Measurements from ENCODE around the gene DNAJC10. TPM values are rescaled to one million over a fixed set of nuclear protein-coding genes. Genes with fewer than 3 reads are reported as not detected.

The DNAJC10 gene
- total and polyA plus RNA-seq, 9 of the 15 experiments (the other 6 are each of a cell fraction or from before 2014, with no cell fraction given), result 9.8 to 77.7 (median 57.3) TPM

DNA sequence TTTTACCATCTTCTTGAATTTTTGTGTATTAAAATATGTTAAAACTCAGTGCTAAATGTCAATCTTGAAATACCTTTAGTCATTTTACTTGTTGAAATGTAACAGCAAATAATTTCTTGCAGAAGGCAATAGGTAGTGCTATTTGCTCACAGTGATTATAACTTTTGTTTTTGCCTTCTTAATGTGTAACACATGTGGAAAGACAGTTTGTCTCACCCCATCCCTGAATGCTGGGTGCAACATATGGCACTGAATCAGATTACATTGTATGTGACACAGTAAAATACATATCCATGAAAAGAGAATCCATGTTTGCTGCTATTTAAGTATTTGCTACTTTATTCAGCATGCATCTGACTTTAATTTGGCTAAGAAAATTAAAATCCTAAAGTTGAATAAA, 115.0 kb downstream of the DNAJC10 start:
- no peaks in the 10 kb centered on the region for H3K79me2 ChIP-seq (ENCODE audit: control insufficient read depth, insufficient read depth, low read length)
- in situ Hi-C loops (cut with MboI) (no loop called here), intact Hi-C loops (cut with micrococcal nuclease) (no loop called here)
- peaks cover 10 to 14% of the 10 kb centered on the region in 2 experiments; a peak in 4 of 5 replicates for H3K27me3 ChIP-seq (ENCODE audit: control insufficient read depth in 2 of 2, insufficient read depth in 2 of 2, low read length in 2 of 2)
- ATAC-seq, result no peak
- DNase-seq (ENCODE audit: extremely low read depth in 1 of 4, low spot score in 3 of 4), result no peak
- H3K4me1 ChIP-seq (replicated peaks in 1 of 2; ENCODE audit: control insufficient read depth in 2 of 2, insufficient read depth in 2 of 2, low read length in 2 of 2), result no peaks in the 10 kb centered on the region
- no peak overlapping the region for H2AFZ ChIP-seq (ENCODE audit: low read depth, low read length)
- H3K27ac ChIP-seq (ENCODE audit: extremely low read depth, low read depth, low read length), result no peak overlapping the region
- no peaks in the 10 kb centered on the region for H4K20me1 ChIP-seq (replicated peaks; ENCODE audit: control insufficient read depth, insufficient read depth, low read length)
- no peak overlapping the region for H3K4me2 ChIP-seq (ENCODE audit: insufficient read depth, low read length)
- POLR2A ChIA-PET, result no interaction called here
- TF ChIP-seq PPARD (CRISPR knock-in tag; IDR thresholded peaks at IDR 0.05) (no peak), NONO (IDR thresholded peaks at IDR 0.05; ENCODE audit: low read depth in 2 of 2, low read length in 1 of 2) (no peak), SPI1 (IDR thresholded peaks at IDR 0.05; ENCODE audit: borderline replicate concordance, low read depth, low read length) (no peak), ZNF408 (CRISPR knock-in tag; IDR thresholded peaks at IDR 0.05; ENCODE audit: low read depth) (no peak), HIVEP1 (CRISPR knock-in tag; IDR thresholded peaks at IDR 0.05) (no peak)
- TF ChIP-seq, protein P1, sequence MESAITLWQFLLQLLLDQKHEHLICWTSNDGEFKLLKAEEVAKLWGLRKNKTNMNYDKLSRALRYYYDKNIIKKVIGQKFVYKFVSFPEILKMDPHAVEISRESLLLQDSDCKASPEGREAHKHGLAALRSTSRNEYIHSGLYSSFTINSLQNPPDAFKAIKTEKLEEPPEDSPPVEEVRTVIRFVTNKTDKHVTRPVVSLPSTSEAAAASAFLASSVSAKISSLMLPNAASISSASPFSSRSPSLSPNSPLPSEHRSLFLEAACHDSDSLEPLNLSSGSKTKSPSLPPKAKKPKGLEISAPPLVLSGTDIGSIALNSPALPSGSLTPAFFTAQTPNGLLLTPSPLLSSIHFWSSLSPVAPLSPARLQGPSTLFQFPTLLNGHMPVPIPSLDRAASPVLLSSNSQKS (CRISPR knock-in tag; IDR thresholded peaks at IDR 0.05), result no peak
- TF ChIP-seq, protein P2, sequence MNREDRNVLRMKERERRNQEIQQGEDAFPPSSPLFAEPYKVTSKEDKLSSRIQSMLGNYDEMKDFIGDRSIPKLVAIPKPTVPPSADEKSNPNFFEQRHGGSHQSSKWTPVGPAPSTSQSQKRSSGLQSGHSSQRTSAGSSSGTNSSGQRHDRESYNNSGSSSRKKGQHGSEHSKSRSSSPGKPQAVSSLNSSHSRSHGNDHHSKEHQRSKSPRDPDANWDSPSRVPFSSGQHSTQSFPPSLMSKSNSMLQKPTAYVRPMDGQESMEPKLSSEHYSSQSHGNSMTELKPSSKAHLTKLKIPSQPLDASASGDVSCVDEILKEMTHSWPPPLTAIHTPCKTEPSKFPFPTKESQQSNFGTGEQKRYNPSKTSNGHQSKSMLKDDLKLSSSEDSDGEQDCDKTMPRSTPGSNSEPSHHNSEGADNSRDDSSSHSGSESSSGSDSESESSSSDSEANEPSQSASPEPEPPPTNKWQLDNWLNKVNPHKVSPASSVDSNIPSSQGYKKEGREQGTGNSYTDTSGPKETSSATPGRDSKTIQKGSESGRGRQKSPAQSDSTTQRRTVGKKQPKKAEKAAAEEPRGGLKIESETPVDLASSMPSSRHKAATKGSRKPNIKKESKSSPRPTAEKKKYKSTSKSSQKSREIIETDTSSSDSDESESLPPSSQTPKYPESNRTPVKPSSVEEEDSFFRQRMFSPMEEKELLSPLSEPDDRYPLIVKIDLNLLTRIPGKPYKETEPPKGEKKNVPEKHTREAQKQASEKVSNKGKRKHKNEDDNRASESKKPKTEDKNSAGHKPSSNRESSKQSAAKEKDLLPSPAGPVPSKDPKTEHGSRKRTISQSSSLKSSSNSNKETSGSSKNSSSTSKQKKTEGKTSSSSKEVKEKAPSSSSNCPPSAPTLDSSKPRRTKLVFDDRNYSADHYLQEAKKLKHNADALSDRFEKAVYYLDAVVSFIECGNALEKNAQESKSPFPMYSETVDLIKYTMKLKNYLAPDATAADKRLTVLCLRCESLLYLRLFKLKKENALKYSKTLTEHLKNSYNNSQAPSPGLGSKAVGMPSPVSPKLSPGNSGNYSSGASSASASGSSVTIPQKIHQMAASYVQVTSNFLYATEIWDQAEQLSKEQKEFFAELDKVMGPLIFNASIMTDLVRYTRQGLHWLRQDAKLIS (CRISPR knock-in tag; IDR thresholded peaks at IDR 0.05), result no peak
- H3K4me3 ChIP-seq, result no peak overlapping the region
- no peaks in the 10 kb centered on the region for H3K9me1 ChIP-seq (ENCODE audit: control insufficient read depth, insufficient read depth, low read length)
- CTCF ChIA-PET (ENCODE audit: low intra/inter-chr PET ratio), result no interaction called here
- no peaks in the 10 kb centered on the region for H3K36me3 ChIP-seq (ENCODE audit: control insufficient read depth, insufficient read depth, low read length)
- H3K9me3 ChIP-seq (replicated peaks; ENCODE audit: control insufficient read depth, insufficient read depth, low read depth, low read length), result no peaks in the 10 kb centered on the region
- no peak overlapping the region for H3K9ac ChIP-seq (ENCODE audit: insufficient read depth in 1 of 2, low read depth in 2 of 2, low read length in 2 of 2)
- no peak for FAIRE-seq
- BruUV-seq (replicated peaks), result no TSS peak
